Psoas muscle (tissue), 8 donors: ENCODE measurements around the gene ADAMTS5. TPM values are rescaled to one million over a fixed set of nuclear protein-coding genes. Genes with fewer than 3 reads are reported as not detected.

Experiments used
- ATAC-seq, 4 donors: fragments of 200-7000 bp; cut with Tn5 transposase; one replicate each; pipeline ENCODE4 v1.9.1; 2020; ENCODE audit warnings: moderate library complexity in 3 of 4, mild to moderate bottlenecking in 2 of 4
- DNase-seq, 2 donors: peaks; one replicate each; pipeline ENCODE4 v3.0.0-alpha.2; 2020
- H3K27ac ChIP-seq: fragments of 200-600 bp; one replicate; pipeline ENCODE4 v1.8.0; 2022
- H3K27me3 ChIP-seq, 3 donors: fragments of 200-600 bp in 1 of 3; one replicate each; pipeline versions ENCODE4 v1.6.1 to v1.8.0; 2013 to 2022; ENCODE audit warnings: low read length in 2 of 3, mild to moderate bottlenecking in 2 of 3, moderate library complexity in 1 of 3; ENCODE audit not compliant: insufficient read depth in 3 of 3
- H3K36me3 ChIP-seq, 2 donors: fragments of 200-600 bp in 1 of 2; one replicate each; pipeline versions ENCODE4 v1.6.1 to v1.8.0; 2013 to 2022; ENCODE audit warnings: low read depth in 1 of 2, mild to moderate bottlenecking in 1 of 2, moderate library complexity in 1 of 2; ENCODE audit not compliant: insufficient read depth in 1 of 2
- H3K4me1 ChIP-seq: fragments of 200-600 bp; one replicate; pipeline ENCODE4 v1.8.0; 2022
- H3K4me3 ChIP-seq: fragments of 200-600 bp; one replicate; pipeline ENCODE4 v1.8.0; 2022; ENCODE audit warnings: mild to moderate bottlenecking
- H3K9me3 ChIP-seq: fragments of 200-600 bp; one replicate; pipeline ENCODE4 v1.8.0; 2022
- WGBS, 3 donors: extraction: QIAGEN DNeasy Blood & Tissue Kit; methylation state at CpG; one replicate each; pipeline versions ENCODE4 v1.1.6 to v1.1.7; 2013; 5-methylcytosine and 5-hydroxymethylcytosine counted together
- intact Hi-C, 2 donors: fragments of 100-400 bp; cut with DNase I; formaldehyde crosslinking; loops; one replicate each; pipeline versions ENCODE4 v1.11.0 to v1.14.2; 2022
- polyA plus RNA-seq, 3 donors: library from polyadenylated mRNA; stranded (reverse); fragments of 200-250 nt; gene quantifications; one replicate each; pipeline ENCODE4 v1.2.3, GENCODE V29; 2013
- total RNA-seq, 4 donors: library from RNA; stranded (reverse); fragmentation: NEBNext Ultra II Directional in 2 of 4; extraction: Animal tissue kit (Norgen Biotek cat#: 25700) in 2 of 4; gene quantifications; one replicate each; pipeline versions ENCODE4 v1.2.1 to v1.2.4, GENCODE V29; 2021 to 2023
- TF ChIP-seq, protein P1 (sequence below): fragments of 200-600 bp; IDR thresholded peaks from one replicate; pipeline ENCODE4 v1.8.0; 2022; ENCODE audit warnings: antibody characterized with exemption
- donor health status: healthy with polysubstance abuse.
- donor health status: DM: no; HTN: no; CAD: no; lungs with moderate emphysema.
- donor health status: Bipolar disorder and iron deficiency.
- donor health status: healthy.
- donor health status: DM: yes; HTN: yes; CAD: no.
- donor health status: DM: no; HTN: no; CAD: no.
- donor health status: DM: no; HTN: no; CAD: no.
- donor health status: DM: yes; HTN: yes; CAD: no.

ADAMTS5 gene
- total and polyA plus RNA-seq, 7 donors: 0.60 to 4.3 (median 2.5) TPM

DNA sequence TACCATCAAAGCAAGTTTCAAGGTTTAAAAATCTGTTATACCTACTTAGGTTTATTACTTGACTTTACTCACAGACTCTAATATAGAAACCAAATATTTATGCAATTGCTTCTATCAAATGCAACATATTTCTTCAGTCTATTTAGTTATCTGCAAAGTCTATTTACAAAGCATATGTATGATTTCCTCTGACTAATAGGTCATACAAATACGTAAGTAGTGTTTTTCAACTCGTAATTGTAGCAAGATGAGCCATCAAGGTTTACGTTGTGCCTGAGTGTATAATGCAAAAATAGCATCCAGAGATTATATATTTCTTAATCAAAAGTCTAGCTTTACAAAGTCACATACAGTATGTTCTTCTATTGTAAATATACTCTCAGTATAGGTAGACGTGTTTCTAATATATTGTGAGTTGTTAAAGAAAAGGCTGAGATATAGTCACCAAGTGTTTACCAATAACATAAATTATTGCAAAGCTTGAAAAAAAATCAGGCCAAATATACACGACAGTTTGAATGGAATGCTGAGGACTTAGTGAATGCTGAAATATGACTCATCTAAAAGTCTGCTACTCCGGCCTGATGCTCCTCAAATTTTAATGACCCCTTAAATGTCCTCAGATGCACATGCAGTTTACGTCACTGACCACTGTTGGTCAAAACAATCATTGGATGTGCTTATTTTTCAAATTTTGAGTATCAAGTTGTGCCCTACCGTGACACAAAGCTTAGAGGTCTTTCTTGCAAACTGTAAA is 48.4 kb downstream of the ADAMTS5 start:
- TF ChIP-seq, protein P1, sequence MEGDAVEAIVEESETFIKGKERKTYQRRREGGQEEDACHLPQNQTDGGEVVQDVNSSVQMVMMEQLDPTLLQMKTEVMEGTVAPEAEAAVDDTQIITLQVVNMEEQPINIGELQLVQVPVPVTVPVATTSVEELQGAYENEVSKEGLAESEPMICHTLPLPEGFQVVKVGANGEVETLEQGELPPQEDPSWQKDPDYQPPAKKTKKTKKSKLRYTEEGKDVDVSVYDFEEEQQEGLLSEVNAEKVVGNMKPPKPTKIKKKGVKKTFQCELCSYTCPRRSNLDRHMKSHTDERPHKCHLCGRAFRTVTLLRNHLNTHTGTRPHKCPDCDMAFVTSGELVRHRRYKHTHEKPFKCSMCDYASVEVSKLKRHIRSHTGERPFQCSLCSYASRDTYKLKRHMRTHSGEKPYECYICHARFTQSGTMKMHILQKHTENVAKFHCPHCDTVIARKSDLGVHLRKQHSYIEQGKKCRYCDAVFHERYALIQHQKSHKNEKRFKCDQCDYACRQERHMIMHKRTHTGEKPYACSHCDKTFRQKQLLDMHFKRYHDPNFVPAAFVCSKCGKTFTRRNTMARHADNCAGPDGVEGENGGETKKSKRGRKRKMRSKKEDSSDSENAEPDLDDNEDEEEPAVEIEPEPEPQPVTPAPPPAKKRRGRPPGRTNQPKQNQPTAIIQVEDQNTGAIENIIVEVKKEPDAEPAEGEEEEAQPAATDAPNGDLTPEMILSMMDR: no peak
- intact Hi-C loops: no loop called here
- Histone ChIP-seq H3K4me3 (no peak overlapping the region), H3K27ac (no peak overlapping the region), H3K27me3 (no peaks in the 10 kb centered on the region), H3K4me1 (no peaks in the 10 kb centered on the region), H3K36me3 (no peaks in the 10 kb centered on the region), H3K9me3 (peaks cover 5% of the 10 kb centered on the region)
- ATAC-seq (no peak), DNase-seq (no peak)
- 61 to 77% (median 62%) methylated on average over 8 of the region's 8 CpGs for WGBS, 3 donors

DNA sequence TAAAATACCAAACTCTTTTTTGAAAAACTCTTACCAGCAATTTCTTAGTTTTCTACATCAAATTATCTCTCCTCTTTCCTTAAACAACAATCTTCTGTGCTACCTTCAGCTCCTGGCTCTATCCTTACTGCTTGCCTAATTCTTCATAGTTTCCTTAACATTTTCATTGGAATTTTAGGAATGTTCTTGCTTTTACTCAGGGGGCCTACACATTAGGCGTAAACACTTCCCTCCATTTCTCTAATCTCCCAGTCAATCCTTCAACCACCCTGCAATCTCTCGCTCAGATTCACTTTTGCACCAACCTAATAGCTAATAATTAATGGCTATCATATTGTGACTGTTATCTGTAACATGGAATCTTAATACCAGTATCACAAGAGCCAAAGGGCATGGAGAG is 50.1 kb downstream of the ADAMTS5 start:
- ATAC-seq (no peak), DNase-seq (no peak)
- intact Hi-C loops: no loop called here
- H3K4me3 ChIP-seq: no peak overlapping the region
- WGBS, 3 donors: 91 to 94% (median 92%) methylated on average over 2 of the region's 2 CpGs
- TF ChIP-seq, protein P1: no peak
- H3K27ac ChIP-seq: no peak overlapping the region
- peaks cover 5% of the 10 kb centered on the region for H3K9me3 ChIP-seq
- no peaks in the 10 kb centered on the region for H3K27me3 ChIP-seq
- no peaks in the 10 kb centered on the region for H3K4me1 ChIP-seq
- no peaks in the 10 kb centered on the region for H3K36me3 ChIP-seq

DNA sequence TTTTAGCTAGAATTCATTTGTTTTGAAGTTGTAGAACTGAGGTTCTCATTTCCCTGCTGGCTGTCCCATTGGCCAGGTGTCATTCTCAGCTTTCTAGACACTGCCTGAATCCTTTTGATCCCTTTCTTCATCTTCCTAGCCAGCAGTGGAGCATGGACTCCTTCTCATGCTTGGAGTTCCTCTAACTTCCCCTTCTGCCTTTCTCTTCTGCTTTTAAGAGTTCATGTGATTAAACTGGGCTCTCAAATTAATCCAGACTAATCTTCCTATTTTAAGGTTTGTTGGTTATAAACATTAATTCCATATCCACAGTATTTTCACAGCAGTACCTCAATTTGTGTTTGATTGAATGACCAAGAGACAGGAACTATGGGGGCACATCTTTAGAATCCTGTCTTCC is 52.3 kb downstream of the ADAMTS5 start:
- no peak overlapping the region for H3K27ac ChIP-seq
- DNase-seq (no peak), ATAC-seq (no peak)
- H3K4me1 ChIP-seq: no peaks in the 10 kb centered on the region
- peaks cover 5% of the 10 kb centered on the region for H3K9me3 ChIP-seq
- H3K36me3 ChIP-seq: no peaks in the 10 kb centered on the region
- no peaks in the 10 kb centered on the region for H3K27me3 ChIP-seq
- H3K4me3 ChIP-seq: no peak overlapping the region
- intact Hi-C loops: no loop called here
- TF ChIP-seq, protein P1: no peak

DNA sequence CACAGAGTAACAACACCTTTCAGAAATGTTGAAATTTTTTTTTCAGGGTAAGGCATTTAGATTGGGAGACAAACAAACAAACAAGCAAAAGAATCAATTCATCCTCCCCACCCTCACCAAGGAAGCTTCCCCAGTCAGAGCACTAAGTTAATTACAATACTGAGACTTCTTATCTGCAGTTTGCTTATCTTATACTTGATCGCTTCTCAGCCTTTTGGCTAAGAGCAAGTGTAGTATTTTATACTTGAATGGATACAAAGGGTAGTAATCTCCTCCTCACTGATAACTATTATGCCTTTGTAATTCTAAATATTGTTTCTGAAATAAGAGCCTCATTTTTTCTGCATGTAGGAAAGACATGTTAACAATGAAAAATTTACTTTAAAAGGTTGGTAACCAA is 54.4 kb downstream of the ADAMTS5 start:
- Histone ChIP-seq H3K36me3 (no peaks in the 10 kb centered on the region), H3K27me3 (no peaks in the 10 kb centered on the region), H3K4me1 (no peaks in the 10 kb centered on the region), H3K4me3 (no peak overlapping the region), H3K27ac (no peak overlapping the region), H3K9me3 (peaks cover 5% of the 10 kb centered on the region)
- TF ChIP-seq, protein P1: no peak
- DNase-seq (no peak), ATAC-seq (no peak)
- intact Hi-C loops: no loop called here
- WGBS, 3 donors: 91 to 96% (median 95%) methylated on average over 1 of the region's 1 CpG

DNA sequence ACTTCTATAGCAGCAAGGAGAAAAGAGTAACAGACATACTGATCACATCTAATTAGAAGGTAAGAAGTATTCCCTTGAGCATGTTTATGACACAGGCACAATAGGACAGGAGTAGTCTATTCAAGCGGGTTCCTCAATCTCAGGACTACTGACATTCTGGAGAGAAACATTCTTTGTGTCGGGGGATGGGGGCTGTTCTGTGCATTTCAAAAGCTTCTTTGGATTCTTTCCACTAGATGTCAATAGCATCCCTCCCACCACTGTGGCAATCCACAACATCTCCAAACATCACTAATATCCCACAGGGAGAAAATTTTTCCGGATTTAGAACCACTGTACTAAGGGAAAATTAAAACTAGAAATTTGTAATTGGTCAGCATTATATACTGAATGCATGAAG is 56.9 kb downstream of the ADAMTS5 start:
- DNase-seq (no peak), ATAC-seq (no peak)
- Histone ChIP-seq H3K27me3 (no peaks in the 10 kb centered on the region), H3K4me1 (no peaks in the 10 kb centered on the region), H3K36me3 (no peaks in the 10 kb centered on the region), H3K9me3 (peaks cover 5% of the 10 kb centered on the region), H3K27ac (no peak overlapping the region), H3K4me3 (no peak overlapping the region)
- TF ChIP-seq, protein P1: no peak
- intact Hi-C loops: no loop called here
- 76 to 79% (median 76%) methylated on average over 3 of the region's 3 CpGs for WGBS, 3 donors
